ENCODE results near the gene PSMD9. TPM values are rescaled to one million over a fixed set of nuclear protein-coding genes. Genes with fewer than 3 reads are reported as not detected.

PSMD9 gene
- polyA plus RNA-seq, 1 experiment = 57.7 TPM

DNA sequence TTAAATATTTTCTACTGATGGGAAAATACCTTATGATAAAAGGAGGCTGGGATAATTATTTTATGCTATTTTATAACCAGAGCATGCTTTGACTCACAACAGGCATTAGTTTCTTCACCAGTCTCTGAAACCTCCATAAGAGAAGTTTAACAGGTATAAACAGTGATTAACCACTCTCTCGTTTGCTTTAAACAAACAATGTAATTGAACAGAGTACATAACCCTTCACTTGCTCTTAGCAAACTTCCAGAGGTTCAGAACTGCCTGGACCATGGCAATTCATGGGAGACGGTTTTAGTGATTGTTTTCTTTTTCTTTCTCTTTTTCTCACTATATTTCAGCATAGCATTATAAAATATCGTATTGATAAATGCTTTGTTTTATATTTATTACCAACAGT, 65.1 kb downstream of the PSMD9 start:
- Histone ChIP-seq H3K27ac (ENCODE audit: low read depth, low read length) (no peak overlapping the region), H3K27me3 (ENCODE audit: control insufficient read depth, insufficient read depth, low read length) (no peaks in the 10 kb centered on the region), H3K4me3 (ENCODE audit: low read depth, low read length) (no peak overlapping the region), H3K9me3 (ENCODE audit: control insufficient read depth, insufficient read depth, low read length) (no peaks in the 10 kb centered on the region; the same call in 1 of the 2 replicates)
- TF ChIP-seq CTCF (IDR thresholded peaks at IDR 0.05; ENCODE audit: low read depth, low read length) = no peak
- ChIA-PET POLR2A (interaction anchor here (0.6 kb wide), 1 partner anchor 202 kb away, joined by 6 read pairs; no protein-coding TSS in a partner anchor), CTCF (interaction anchor here (1.8 kb wide), 1 partner anchor 170 kb away, joined by 4 read pairs; no protein-coding TSS in a partner anchor)
- DNase-seq (ENCODE audit: low read depth, low spot score) = no peak

DNA sequence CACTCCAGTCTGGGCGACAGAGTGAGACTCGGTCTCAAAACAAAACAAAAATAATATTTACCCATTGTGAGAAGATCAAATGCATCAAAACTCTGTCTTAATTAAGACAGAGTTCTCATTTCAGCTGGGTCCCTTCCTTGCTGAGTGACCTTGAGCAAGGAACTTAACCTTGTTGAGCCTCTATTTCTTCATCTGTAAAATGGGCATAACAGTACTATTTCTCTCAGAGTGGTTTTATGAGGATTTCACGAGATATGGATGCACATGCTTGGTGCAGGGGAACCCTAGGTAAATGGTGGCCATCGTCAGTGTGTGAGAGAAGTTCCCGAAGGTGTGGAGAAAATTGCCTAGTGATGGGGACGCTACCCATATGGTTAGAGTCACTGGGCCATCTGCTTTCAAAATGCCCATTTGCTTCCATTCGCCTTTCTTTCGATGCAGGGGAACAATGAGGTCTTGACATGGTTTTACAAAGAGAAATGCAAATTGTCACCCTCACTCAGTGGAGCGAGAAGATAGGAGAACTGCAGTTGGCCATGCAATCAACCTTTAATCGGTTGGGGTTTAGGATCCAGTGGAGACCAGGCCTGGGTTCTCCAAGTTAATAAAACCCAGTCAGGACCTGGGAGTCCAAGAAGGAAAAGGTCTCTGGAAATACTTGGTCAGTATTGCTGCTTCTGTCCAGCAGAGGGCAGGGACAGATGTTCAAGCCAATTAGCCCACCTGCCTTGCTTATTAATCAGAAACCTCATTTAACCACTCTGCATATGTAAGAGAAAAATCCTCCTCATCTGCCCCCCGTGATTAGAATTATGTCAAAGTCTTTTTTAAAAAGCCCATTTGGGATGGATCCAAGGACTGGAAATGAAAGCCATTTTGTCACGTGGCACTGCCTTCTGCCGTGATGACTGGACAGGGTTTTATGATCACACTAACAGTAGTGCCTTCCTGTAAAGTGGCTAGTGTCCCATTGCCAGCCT, 67.0 kb downstream of the PSMD9 start:
- ChIA-PET CTCF (interaction anchor here (0.5 to 1.8 kb wide), 2 partner anchors 105 to 168 kb away, joined by 3 to 4 read pairs; no protein-coding TSS in a partner anchor), POLR2A (no interaction called here)
- DNase-seq (ENCODE audit: low read depth, low spot score) = no peak
- no peaks in the 10 kb centered on the region for H3K27me3 ChIP-seq (ENCODE audit: control insufficient read depth, insufficient read depth, low read length)
- no peak overlapping the region for H3K27ac ChIP-seq (ENCODE audit: low read depth, low read length)
- TF ChIP-seq CTCF (IDR thresholded peaks at IDR 0.05; ENCODE audit: low read depth, low read length) = peak; percentile 74
- H3K9me3 ChIP-seq (ENCODE audit: control insufficient read depth, insufficient read depth, low read length) = no peaks in the 10 kb centered on the region; the same call in 1 of the 2 replicates
- no peak overlapping the region for H3K4me3 ChIP-seq (ENCODE audit: low read depth, low read length)

GRCh38 chr12:121957861-121958515, 69.4 kb downstream of the PSMD9 start:
- Histone ChIP-seq H3K27ac (ENCODE audit: low read depth, low read length) (no peak overlapping the region), H3K9me3 (ENCODE audit: control insufficient read depth, insufficient read depth, low read length) (no peaks in the 10 kb centered on the region; the same call in 1 of the 2 replicates), H3K27me3 (ENCODE audit: control insufficient read depth, insufficient read depth, low read length) (no peaks in the 10 kb centered on the region), H3K4me3 (ENCODE audit: low read depth, low read length) (no peak overlapping the region)
- DNase-seq (ENCODE audit: low read depth, low spot score) = no peak
- no peak for TF ChIP-seq CTCF (IDR thresholded peaks at IDR 0.05; ENCODE audit: low read depth, low read length)
- ChIA-PET CTCF (interaction anchor here (1.0 kb wide), 1 partner anchor 130 kb away, joined by 3 read pairs; no protein-coding TSS in a partner anchor), POLR2A (no interaction called here)

- H3K4me3 ChIP-seq (ENCODE audit: low read depth, low read length) = no peak overlapping the region
- no peak for TF ChIP-seq CTCF (IDR thresholded peaks at IDR 0.05; ENCODE audit: low read depth, low read length)
- ChIA-PET CTCF (interaction anchor here (1.0 kb wide), 1 partner anchor 129 kb away, joined by 3 read pairs; no protein-coding TSS in a partner anchor), POLR2A (interaction anchor here (0.6 to 0.9 kb wide), 2 partner anchors 25 to 305 kb away, joined by 3 read pairs; no protein-coding TSS in a partner anchor)
- no peak for DNase-seq (ENCODE audit: low read depth, low spot score)
- peak overlapping the region; percentile 68 for H3K27ac ChIP-seq (ENCODE audit: low read depth, low read length)
- no peaks in the 10 kb centered on the region; the same call in 1 of the 2 replicates for H3K9me3 ChIP-seq (ENCODE audit: control insufficient read depth, insufficient read depth, low read length)
- H3K27me3 ChIP-seq (ENCODE audit: control insufficient read depth, insufficient read depth, low read length) = no peaks in the 10 kb centered on the region
These were observed 70.1 kb downstream of the PSMD9 start for GRCh38 chr12:121958541-121959240.
